GM19240 (cell line): Measurements from ENCODE around the gene MEIS1.

Experiments used
- DNase-seq: peaks from one replicate; pipeline ENCODE4 v3.0.0; 2011; ENCODE audit warnings: low spot score; ENCODE audit not compliant: insufficient read length

Gene MEIS1

DNA sequence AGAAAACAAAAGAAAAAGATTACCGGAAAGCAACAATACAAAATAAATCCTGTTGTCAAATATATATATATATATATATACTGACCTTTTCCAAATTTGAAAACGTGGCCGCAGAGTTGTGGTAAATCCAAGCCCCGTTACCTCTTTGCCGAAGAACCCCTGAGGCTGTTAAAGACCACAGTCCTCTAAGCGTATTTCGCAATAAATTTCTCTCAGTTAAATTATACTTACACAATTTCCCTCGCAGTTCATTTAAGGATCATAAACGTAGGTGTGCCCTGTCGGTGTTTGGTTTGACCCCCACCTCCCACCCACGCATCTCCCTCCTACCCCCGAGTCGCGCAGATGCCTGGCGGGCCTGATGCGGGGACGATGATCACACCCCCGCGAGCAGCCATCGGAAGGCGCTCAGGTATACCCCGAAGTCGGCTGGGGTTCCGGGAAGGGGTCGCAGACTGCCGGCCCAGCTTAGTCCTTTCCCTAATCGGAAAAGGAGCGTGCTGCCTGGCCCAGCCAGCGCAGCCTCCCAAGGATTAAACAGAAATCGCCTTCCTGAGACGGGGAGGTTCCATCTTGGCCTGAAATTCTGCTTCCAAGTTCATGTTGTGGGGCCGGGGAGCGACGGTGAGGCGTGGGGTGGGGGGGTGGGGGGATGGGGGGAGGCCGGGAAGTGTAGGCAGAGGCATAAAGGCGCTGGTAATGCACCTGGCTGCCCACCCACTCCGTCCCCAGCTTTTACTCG lies 2.9 kb upstream of the MEIS1 start:
- no peak for DNase-seq

DNA sequence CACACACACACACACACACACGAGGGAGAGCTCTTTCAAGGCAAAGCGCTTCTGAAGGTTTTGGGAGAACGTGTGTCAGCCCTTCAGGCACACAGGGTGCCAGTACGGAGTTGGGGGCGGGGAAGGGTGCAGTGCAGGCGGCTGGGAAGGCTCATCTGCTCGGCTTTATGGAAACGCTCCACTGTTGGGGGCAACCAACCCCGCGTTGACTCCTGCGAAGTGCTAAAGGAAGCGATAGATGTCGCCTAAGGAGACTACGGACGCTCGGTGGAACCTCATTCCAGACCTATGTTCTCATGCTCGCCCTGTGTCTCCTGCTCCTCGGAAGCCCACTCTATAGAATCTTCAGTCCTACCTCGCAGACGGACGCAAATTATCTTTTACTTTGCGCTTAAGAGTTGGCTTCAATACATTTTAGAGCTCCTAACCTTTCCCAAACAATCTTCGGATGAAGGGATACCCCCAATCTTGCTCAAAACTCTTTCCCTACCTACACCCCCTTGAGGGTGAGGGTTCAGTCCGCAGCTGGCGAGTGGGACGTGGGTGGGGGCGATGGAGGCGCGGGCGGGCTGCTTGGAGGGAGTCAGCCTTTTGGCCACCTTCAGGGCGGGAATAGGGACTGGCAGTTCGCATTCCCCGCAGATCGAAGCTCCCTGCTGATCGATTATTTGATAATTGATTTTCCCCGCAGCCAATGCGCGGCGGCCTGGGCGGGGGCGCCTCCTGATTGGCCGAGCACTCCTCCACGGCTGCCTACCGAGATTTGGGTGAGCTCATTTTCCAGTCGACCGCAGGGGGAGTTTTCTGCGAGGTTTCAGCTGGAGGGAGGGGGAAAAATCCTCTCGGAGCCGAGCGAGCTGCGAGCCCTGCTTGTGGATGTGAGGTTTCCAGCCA lies 1.9 kb upstream of the MEIS1 start:
- DNase-seq, result no peak

DNA sequence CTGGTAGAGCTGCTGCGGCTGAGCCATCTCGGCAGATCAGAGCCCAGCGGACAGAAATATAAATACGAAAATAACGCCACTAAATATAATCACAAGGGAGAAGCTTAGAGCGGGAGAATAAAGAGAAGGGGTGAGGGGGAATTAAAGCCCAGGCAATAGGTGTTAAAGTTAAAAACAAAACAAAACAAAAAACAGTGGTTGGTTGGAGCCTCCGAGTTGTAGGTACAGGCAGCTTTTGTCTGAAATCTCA lies 1.3 kb upstream of the MEIS1 start:
- no peak for DNase-seq

DNA sequence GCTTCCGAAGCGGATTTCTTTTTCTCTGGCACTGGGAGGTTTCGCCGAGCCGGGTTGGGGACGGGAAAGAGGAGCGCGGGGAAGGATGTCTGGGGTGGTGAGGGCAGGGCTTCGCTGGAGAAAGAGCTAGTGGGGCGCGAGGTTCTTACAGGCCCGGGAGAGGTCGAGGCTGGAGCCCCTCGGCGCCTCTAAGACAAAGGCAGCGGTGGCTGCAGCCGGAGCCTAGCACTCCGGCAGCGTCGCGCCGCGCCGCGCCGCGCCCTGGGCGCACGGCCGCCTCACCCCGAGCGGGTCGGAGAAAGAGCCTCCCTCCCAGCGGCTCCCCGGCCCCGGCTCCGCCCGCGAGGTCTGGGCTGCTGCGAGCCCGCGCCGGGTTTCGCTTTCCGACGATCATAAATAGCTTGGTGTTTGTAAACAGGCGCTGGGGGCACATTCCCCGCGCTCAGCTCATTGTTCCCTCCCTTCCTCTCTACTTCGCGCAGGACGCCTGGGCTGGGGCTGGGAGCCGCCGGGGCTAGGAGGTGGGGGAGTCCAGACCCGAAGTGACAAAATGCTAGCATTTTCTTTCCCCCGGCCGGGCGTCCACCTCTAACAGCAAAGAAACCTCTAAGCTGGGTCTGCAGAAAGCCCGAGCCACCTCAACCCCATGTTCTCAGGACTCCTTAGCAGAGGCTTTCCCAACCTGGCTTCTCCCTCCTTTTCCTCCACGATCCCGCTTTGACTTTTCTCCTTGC lies 813 bp upstream of the MEIS1 start:
- DNase-seq, result no peak

DNA sequence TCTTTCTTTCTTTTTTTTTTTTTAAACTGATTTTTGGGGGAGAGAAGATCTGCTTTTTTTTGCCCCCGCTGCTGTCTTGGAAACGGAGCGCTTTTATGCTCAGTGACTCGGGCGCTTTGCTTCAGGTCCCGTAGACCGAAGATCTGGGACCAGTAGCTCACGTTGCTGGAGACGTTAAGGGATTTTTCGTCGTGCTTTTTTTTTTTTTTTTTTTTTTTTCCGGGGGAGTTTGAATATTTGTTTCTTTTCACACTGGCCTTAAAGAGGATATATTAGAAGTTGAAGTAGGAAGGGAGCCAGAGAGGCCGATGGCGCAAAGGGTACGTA lies 587 bp downstream of the MEIS1 start:
- DNase-seq, result no peak

DNA sequence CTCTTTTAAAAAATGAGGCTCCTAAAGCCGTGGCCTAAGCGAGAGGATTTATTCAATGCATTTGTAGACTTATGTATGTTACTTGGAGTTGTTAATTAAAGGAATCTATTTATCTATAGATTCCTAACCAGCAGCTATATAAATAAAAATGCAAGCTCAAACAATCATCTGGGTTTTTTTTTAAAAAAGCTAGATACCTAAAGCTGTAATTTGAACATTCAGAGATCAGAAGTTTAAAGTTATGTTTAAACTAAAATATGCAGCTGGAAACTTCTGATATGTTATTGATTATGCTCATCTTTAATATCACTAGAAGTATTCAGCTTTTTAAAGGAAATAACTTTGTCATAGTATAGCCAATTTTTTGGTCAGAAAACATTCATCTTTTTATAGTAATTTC lies 1.0 kb downstream of the MEIS1 start:
- DNase-seq, result no peak

DNA sequence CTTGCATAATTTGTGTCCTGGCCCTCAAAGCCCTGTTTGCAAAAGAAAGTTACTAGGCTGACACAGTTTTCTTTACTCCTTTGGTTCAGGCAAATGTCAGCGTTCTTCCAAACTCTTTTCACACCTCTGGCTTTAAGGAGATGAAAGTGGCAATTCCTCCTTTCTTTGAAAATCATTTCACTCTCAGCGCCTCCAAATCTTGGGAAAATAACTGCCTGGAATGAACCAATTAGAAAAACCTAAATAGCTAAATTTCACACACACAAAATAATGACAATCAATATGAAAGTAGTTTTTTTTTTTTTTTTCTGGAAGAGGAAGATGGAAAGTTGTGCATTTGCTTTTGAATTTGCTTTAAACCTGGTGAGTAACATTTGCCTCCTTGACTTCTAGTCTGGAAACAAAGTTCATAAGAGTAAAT lies 1.7 kb downstream of the MEIS1 start:
- DNase-seq, result no peak

DNA sequence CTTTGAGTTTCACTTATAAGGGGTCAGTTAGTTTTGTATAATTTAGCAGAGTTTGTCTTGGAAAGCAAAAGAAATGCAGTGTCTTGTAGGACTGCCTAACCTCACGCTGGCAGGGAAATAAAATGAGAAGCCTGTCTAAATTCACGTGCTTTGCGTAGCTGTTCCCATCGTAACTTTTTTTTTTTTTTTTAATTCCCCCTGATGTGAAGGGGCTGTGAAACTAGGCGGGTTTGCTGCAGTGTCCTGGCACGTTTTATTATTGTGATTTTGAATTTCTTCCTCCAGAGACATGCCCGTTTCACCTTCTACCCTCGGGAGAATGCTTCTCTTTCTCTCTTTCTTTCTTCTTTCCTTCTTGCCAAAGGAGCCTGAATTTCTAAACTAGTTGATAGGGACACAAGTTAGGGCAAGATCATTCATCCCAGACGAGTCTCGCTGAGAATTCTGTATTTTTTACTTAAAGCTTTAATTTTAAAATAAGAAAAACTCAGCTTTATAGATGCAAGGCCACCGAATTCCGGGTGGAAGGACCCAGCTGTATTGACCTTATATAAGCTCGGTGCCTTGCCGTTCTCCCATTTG lies 2.3 kb downstream of the MEIS1 start:
- no peak for DNase-seq

DNA sequence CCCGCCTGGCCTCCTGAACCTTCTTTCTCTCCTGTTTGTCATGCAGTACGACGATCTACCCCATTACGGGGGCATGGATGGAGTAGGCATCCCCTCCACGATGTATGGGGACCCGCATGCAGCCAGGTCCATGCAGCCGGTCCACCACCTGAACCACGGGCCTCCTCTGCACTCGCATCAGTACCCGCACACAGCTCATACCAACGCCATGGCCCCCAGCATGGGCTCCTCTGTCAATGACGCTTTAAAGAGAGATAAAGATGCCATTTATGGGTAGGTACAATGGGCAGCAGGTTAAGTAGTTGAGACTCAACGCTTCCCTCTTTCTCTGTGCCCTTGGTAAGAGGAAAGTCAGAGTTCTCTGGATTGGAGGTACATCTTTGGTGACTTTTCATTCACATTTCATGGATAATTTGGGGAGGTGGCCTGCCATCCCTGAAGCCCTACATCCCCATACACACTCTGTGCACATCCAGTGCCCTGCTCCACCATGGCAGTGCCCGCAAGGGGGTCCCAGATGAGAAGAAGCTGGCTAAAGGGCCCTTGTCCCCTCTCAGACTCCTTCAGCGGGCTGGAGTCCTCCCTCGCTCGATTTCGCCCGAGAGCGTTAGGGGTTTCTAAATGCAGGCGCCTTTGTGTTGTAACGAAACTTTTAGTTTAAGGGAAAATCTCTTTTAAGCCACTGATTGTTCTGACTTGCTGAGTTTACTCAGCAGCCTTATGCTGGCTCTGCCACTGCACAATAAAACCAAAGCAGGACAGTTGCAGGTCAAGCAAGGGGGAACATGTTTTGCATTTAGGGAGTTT lies 3.0 kb downstream of the MEIS1 start:
- DNase-seq, result no peak

DNA sequence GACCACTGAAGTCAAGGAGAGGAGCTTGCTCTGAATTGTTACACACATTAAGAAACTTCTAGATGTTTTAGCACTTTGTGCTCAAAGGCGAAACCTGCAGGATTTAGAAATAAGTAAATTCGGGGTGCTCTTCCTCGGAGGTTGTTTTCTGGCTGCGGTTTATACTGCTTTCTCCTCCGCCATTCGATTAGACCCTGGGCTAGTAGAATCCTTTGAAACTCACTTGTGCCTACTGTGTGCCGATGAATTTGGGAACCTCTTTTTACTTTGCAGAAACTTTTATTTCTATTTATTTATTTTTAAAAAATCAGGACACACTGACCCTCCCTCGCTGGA lies 3.5 kb downstream of the MEIS1 start:
- DNase-seq, result no peak

DNA sequence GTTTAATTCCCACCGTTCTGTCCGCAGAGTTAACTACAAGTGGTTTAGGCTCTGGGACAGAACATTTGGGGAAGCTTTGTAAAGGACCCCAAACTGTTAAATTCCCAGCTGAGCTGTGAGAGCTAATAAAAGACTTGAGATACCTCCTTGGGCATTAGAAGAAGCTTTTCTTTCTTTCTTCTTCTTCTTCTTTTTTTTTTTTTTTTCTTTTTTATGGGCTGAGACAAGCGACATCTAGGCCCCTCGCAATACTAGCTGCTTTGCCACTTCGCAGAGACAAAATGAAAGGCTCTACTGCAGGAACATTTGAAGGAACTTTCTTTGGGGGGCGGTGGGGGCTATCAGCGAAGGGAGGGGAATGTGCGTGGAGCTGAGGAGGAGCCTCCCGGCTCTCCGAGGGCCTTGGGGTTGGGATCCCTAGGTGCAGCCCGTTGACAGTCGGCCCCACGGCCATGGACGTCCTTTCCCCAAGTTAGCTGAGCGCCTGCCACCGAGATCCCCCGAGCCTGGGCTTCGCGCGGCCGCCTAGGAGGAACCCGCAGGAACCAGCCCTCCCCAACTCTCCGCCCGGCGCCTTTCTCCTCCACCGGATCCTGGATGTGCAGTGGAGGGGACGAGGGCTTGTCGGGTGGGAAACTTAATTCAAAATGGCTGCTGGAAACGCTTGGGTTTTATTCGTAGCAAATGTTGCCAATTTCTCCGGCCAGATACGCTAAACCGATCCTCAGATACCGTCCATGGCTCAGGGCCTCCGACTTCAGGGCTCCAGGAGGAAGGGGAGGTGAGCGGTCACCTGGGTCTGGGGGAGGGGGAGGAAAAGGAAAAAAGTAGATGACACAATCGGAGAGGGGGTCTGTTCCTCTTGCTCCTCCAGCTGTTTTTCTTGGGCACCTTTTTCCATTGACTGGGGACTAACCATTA lies 4.2 kb downstream of the MEIS1 start:
- no peak for DNase-seq

DNA sequence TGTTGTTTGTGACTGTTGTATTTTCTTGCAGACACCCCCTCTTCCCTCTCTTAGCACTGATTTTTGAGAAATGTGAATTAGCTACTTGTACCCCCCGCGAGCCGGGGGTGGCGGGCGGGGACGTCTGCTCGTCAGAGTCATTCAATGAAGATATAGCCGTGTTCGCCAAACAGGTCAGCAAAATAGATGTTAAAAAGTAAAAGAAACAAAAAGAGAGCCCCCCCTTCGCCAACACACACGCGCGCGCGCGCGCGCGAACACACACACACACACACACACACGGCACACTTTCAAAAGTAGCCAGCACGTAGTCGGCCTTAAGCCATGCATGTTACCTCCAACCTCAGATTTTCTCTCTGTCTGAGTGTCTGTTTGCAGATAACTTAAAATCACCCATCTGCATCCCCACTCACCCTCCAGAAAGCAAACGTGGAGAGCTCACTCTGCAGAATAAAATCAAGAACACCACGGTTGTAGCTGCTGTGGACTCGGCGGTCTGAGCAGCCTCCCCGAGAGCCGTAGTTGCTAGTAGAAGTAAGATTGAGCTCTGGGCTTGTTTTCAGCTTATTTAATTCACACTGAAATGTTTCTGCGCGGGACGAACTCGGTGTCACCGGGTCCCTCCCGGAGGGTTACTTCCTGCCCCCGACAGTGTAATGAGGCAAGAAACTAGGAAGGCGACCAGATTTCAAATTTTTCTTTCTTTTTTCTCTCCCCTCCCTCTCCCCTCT lies 5.1 kb downstream of the MEIS1 start:
- DNase-seq, result no peak

DNA sequence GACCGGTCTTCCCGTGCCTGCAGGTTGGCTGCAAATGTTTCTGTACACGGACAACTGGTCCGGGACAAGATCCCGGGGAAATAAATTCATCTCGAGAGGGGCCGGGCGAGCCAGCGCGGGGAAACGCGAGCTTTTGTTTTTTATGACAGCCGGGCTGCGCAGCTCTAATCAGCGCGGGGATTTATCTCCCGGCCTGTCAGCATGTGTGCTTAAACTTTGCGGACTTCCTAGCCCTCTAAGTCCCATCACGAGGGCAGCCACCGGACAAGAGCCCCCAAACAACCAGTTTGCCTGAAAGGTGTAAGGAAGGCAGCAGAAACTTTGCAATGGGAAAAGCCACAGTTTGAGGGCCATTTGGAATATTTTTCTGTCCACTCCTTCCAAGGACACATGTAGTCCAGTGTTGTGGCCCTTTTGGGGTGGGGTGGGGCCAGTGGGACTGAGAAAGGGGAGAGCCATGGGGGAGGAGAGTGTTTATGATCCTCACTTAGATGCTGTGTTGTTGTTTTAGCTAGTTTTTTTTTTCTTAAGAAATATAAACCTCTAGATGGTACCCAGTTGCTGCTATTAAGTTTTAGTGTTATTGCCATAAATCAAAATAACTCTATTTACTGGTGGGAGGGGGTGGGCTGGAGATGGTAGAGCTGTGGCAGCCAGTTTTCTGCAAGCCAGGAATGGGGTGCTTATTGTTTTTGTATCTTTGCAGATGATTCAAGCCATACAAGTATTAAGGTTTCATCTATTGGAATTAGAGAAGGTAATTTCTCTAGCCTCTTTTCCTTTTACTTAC lies 6.0 kb downstream of the MEIS1 start:
- no peak for DNase-seq

DNA sequence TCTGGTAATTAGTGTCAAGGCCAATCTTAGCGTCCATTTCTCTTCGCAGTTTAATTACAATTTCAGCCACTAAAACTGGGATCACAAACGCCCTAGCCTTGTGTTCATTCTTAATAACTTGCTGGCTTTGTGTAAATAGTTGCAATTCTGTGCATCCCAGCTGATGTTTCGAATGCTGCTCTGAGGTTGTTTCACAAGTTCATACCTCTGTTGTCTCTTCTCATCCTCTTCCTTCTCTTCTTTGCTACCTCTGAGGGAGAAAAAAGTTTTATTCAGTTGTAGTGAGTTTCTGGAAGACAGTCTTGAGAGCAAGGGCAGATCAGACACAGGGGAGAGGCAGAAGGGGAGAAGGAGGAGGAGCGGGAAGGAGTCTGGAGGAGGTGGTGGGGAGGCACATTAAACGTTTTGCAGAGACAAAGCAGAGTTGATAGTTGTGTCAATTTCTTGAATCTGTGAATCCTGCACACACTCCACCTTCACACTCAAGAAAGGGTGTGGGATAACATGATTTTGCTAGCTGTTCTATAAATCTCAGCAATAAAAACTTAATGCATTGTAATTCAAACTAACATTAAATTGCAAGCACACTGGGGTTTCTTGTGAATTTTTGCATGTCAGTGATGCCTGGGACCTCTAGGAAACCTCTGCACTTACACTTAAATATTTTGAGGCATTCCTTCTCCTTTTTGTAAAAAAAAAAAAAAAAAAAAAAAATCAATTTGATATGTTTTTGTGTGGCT lies 6.8 kb downstream of the MEIS1 start:
- DNase-seq, result no peak

DNA sequence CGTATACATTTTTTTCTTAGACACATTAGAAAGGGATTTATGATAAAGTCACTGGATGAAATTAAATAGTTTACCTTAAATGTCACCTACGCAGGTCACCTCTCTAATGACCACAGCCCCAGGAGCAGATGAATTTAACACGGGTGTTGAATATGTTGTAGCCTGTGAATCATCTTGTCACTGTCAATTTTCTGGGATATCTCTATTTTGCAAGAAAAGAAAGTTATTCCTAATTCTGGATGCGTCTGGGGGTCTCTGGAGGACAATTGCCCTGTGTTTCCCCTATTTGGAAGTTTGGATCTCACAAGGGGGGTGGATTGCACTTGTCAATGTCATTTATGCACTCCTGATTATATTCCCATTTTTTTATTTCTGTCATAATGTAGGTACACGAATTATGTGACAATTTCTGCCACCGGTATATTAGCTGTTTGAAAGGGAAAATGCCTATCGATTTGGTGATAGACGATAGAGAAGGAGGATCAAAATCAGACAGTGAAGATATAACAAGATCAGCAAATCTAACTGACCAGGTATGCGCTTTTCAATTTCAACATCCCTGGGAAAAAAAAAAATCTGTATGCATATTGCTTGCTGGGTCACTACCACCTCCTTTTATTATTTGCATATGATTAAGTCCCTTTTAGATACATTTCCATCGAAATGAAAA lies 7.7 kb downstream of the MEIS1 start:
- DNase-seq, result no peak

DNA sequence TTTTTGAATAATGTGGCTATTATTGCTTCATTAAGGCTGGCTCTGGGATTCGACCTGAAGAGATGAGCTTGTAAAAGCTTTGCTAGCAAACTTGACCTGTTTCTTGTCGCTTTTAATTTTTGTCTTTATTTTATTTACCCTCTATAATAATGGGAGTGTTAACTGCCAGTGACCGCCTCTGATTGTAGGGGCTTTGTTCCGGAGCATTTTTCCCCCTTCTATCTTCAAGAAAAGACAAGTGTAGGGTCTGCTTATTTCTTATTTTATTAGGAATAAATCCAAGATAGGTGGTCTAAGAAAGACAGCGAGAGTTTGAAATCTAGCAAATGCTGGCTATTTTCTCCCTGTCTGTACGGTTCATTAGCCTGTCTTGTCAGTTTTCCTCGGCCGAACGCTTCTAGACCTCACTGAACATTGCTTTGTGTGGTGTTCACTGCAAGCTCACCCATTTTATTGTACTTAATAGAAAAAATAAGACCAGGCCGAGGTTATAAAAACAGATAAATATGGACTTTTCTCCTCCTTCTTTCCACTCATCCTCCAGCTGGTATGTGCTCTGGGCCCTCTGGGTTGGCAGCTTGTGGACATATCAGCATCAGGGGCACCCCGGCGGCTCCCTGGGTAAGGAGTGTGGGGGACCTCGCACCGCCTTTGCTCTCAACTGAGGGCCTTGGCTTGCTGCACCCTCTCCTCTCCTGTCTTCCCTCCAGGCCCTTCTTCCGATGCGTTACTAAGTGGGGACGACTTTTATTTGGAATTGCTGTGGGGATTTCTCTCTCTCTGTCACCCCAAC lies 8.5 kb downstream of the MEIS1 start:
- no peak for DNase-seq
